MM.1S (cell line): ENCODE data around the gene CHID1.

Source experiments
- DNase-seq: peaks from one replicate; pipeline ENCODE4 v3.0.0-alpha.2; 2015
- H2AFZ ChIP-seq: fragments of 300-600 bp; sonication (generic); 2 replicates; pipeline ENCODE4 v1.6.0; 2016; ENCODE audit warnings: antibody characterized with exemption, low read length
- H3F3A ChIP-seq: fragments of 300-600 bp; sonication (generic); 2 replicates; pipeline ENCODE4 v1.6.1; 2016; ENCODE audit warnings: mild to moderate bottlenecking, antibody characterized with exemption, low read length, moderate library complexity, mixed read lengths; ENCODE audit not compliant: insufficient read depth
- H3K27ac ChIP-seq: fragments of 300-600 bp; sonication (generic); 2 replicates; pipeline ENCODE4 v1.5.1; 2016; ENCODE audit warnings: mild to moderate bottlenecking, low read length
- H3K27me3 ChIP-seq: fragments of 300-600 bp; sonication (generic); replicated peaks from 2 replicates; pipeline ENCODE4 v1.6.0; 2016; ENCODE audit warnings: low read length; ENCODE audit not compliant: insufficient read depth
- H3K36me3 ChIP-seq: fragments of 300-600 bp; sonication (generic); replicated peaks from 2 replicates; pipeline ENCODE4 v1.6.1; 2016; ENCODE audit warnings: mild to moderate bottlenecking, low read length, mixed read lengths; ENCODE audit not compliant: insufficient read depth
- H3K4me1 ChIP-seq: fragments of 300-600 bp; sonication (generic); 2 replicates; pipeline ENCODE4 v1.6.1; 2016; ENCODE audit warnings: low read length, mixed read lengths
- H3K4me2 ChIP-seq: fragments of 300-600 bp; sonication (generic); 2 replicates; pipeline ENCODE4 v1.6.0; 2016; ENCODE audit warnings: low read depth, low read length
- H3K4me3 ChIP-seq: fragments of 300-600 bp; sonication (generic); 2 replicates; pipeline ENCODE4 v1.5.1; 2016; ENCODE audit warnings: low read length, mixed read lengths
- H3K79me2 ChIP-seq: fragments of 300-600 bp; sonication (generic); 2 replicates; pipeline ENCODE4 v1.6.1; 2016; ENCODE audit warnings: mixed run types, low read length, mixed read lengths
- H3K9ac ChIP-seq: fragments of 300-600 bp; sonication (generic); 2 replicates; pipeline ENCODE4 v1.6.1; 2016; ENCODE audit warnings: low read length, mixed read lengths
- H3K9me2 ChIP-seq: fragments of 300-600 bp; sonication (generic); replicated peaks from 2 replicates; pipeline ENCODE4 v1.6.1; 2016; ENCODE audit warnings: mild to moderate bottlenecking, low read length, mixed read lengths; ENCODE audit not compliant: insufficient read depth
- H3K9me3 ChIP-seq: fragments of 300-600 bp; sonication (generic); replicated peaks from 2 replicates; pipeline ENCODE4 v1.6.1; 2016; ENCODE audit warnings: mild to moderate bottlenecking, low read length, mixed read lengths; ENCODE audit not compliant: insufficient read depth
- H4K20me1 ChIP-seq: fragments of 300-600 bp; sonication (generic); 2 replicates; pipeline ENCODE4 v1.6.1; 2016; ENCODE audit warnings: mild to moderate bottlenecking, low read length, moderate library complexity, mixed read lengths; ENCODE audit not compliant: insufficient read depth
- CTCF ChIP-seq: fragments of 300-600 bp; sonication (generic); IDR thresholded peaks from 2 replicates; pipeline ENCODE4 v1.5.1; 2016; ENCODE audit warnings: antibody characterized with exemption, low read length, mixed read lengths
- EZH2 ChIP-seq: fragments of 300-600 bp; sonication (generic); optimal IDR thresholded peaks from 2 replicates; pipeline ENCODE3; 2017; ENCODE audit warnings: low read depth, mild to moderate bottlenecking, antibody characterized with exemption, low read length, mixed read lengths
- EZH2phosphoT487 ChIP-seq: fragments of 300-600 bp; sonication (generic); IDR thresholded peaks from 2 replicates; pipeline ENCODE4 v1.6.1; 2018; ENCODE audit warnings: antibody characterized with exemption, low read length

The CHID1 gene

DNA sequence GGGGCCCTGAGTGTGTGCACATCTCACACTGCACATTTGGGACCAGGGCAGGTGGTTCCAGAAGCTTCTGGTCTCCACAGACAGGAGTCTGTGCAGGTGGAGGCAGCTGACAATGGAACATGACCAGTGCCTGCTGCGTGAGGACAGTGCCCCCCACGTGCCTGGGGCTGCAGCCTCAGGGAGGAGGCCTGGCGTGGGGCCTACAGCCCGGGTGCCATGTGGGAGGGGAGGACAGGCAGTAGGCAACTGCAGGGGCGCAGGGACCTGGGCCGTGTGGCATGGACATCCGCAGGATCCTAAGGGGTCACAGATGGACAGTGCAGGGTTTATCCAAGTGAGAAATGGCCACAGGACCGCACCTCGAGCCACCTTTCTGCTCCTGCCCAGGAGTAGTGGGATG lies 39.1 kb downstream of the CHID1 start:
- TF ChIP-seq CTCF (no peak), EZH2phosphoT487 (no peak), EZH2 (no peak)
- H3K9ac ChIP-seq = no peak overlapping the region
- no peak overlapping the region for H3K4me2 ChIP-seq
- no peaks in the 10 kb centered on the region for H3K4me1 ChIP-seq
- no peak for DNase-seq
- H2AFZ ChIP-seq = no peak overlapping the region
- no peaks in the 10 kb centered on the region for H3K27me3 ChIP-seq
- H3F3A ChIP-seq = no peaks in the 10 kb centered on the region
- H3K9me3 ChIP-seq = no peaks in the 10 kb centered on the region
- no peak overlapping the region for H3K4me3 ChIP-seq
- no peaks in the 10 kb centered on the region for H4K20me1 ChIP-seq
- no peak overlapping the region for H3K27ac ChIP-seq
- no peaks in the 10 kb centered on the region for H3K36me3 ChIP-seq
- H3K79me2 ChIP-seq = no peaks in the 10 kb centered on the region
- H3K9me2 ChIP-seq = no peaks in the 10 kb centered on the region

- Histone ChIP-seq H3K36me3 (no peaks in the 10 kb centered on the region), H3K4me3 (no peak overlapping the region), H3K27me3 (no peaks in the 10 kb centered on the region), H3K9ac (no peak overlapping the region), H3K9me2 (no peaks in the 10 kb centered on the region), H3K27ac (no peak overlapping the region), H2AFZ (no peak overlapping the region), H3K4me1 (no peaks in the 10 kb centered on the region), H3F3A (no peaks in the 10 kb centered on the region), H4K20me1 (no peaks in the 10 kb centered on the region), H3K79me2 (no peaks in the 10 kb centered on the region), H3K9me3 (no peaks in the 10 kb centered on the region), H3K4me2 (no peak overlapping the region)
- TF ChIP-seq EZH2 (no peak), CTCF (no peak), EZH2phosphoT487 (no peak)
- DNase-seq = no peak
These were observed 40.2 kb downstream of the CHID1 start for GRCh38 chr11:870418-870817.

GRCh38 chr11:870127-870413 lies 40.5 kb downstream of the CHID1 start:
- Histone ChIP-seq H3K79me2 (no peaks in the 10 kb centered on the region), H3K36me3 (no peaks in the 10 kb centered on the region), H2AFZ (no peak overlapping the region), H3K9ac (no peak overlapping the region), H3K4me3 (no peak overlapping the region), H3K9me3 (no peaks in the 10 kb centered on the region), H3K27me3 (no peaks in the 10 kb centered on the region), H3K27ac (no peak overlapping the region), H4K20me1 (no peaks in the 10 kb centered on the region), H3F3A (no peaks in the 10 kb centered on the region), H3K4me1 (no peaks in the 10 kb centered on the region), H3K4me2 (no peak overlapping the region), H3K9me2 (no peaks in the 10 kb centered on the region)
- DNase-seq = no peak
- TF ChIP-seq EZH2phosphoT487 = no peak
- TF ChIP-seq EZH2 = no peak
- no peak for TF ChIP-seq CTCF
